Left ventricle myocardium inferior (tissue), 1 donor: ENCODE results near the gene EPN2. TPM values are rescaled to one million over a fixed set of nuclear protein-coding genes. Genes with fewer than 3 reads are reported as not detected.

Experiments used
- DNase-seq: peaks from one replicate; pipeline ENCODE4 v3.0.0-alpha.2; 2020
- H3K27ac ChIP-seq: fragments of 200-600 bp; replicated peaks from 2 replicates; pipeline ENCODE4 v1.8.0; 2021
- H3K27me3 ChIP-seq: fragments of 200-600 bp; 2 replicates; pipeline ENCODE4 v1.8.0; 2021; ENCODE audit warnings: low read depth
- H3K36me3 ChIP-seq: fragments of 200-600 bp; 2 replicates; pipeline ENCODE4 v1.8.0; 2021
- H3K4me1 ChIP-seq: fragments of 200-600 bp; 2 replicates; pipeline ENCODE4 v1.8.0; 2021
- H3K4me3 ChIP-seq: fragments of 200-600 bp; 2 replicates; pipeline ENCODE4 v1.8.0; 2021; ENCODE audit warnings: mild to moderate bottlenecking, moderate library complexity
- H3K9me3 ChIP-seq: fragments of 200-600 bp; replicated peaks from 2 replicates; pipeline ENCODE4 v1.8.0; 2021
- CTCF ChIP-seq: fragments of 200-600 bp; IDR thresholded peaks from 2 replicates; pipeline ENCODE4 v1.8.0; 2021; ENCODE audit warnings: antibody characterized with exemption, mild to moderate bottlenecking, borderline replicate concordance
- intact Hi-C: fragments of 100-400 bp; cut with micrococcal nuclease; formaldehyde crosslinking; loops from one replicate; pipeline ENCODE4 v1.11.0; 2022
- total RNA-seq: library from RNA; stranded (reverse); fragmentation: NEBNext Ultra II Directional; extraction: Animal tissue kit (Norgen Biotek cat#: 25700); gene quantifications from one replicate; pipeline ENCODE4 v1.2.1, GENCODE V29; 2021
- donor health status: DM: no; HTN: yes; CAD: no; lungs with severe emphysema.

The EPN2 gene
- total RNA-seq, 1 donor from 2014 or later = 71.7 TPM

- peak; percentile 71 for DNase-seq
- TF ChIP-seq CTCF = no peak
- peak overlapping the region; percentile 81 for H3K27ac ChIP-seq
- no peaks in the 10 kb centered on the region for H3K9me3 ChIP-seq
- peaks cover 31% of the 10 kb centered on the region for H3K4me1 ChIP-seq
- intact Hi-C loops = no loop called here
- H3K36me3 ChIP-seq = no peaks in the 10 kb centered on the region
- H3K4me3 ChIP-seq = no peak overlapping the region
- H3K27me3 ChIP-seq = no peaks in the 10 kb centered on the region
Observed at GRCh38 chr17:19370493-19370960, 133.4 kb downstream of the EPN2 start.

GRCh38 chr17:19371259-19372010, 134.3 kb downstream of the EPN2 start:
- Histone ChIP-seq H3K4me1 (peaks cover 31% of the 10 kb centered on the region), H3K27me3 (no peaks in the 10 kb centered on the region), H3K9me3 (no peaks in the 10 kb centered on the region), H3K36me3 (no peaks in the 10 kb centered on the region), H3K27ac (peak overlapping the region; percentile 81), H3K4me3 (no peak overlapping the region)
- TF ChIP-seq CTCF = no peak
- intact Hi-C loops = no loop called here
- no peak for DNase-seq

DNA sequence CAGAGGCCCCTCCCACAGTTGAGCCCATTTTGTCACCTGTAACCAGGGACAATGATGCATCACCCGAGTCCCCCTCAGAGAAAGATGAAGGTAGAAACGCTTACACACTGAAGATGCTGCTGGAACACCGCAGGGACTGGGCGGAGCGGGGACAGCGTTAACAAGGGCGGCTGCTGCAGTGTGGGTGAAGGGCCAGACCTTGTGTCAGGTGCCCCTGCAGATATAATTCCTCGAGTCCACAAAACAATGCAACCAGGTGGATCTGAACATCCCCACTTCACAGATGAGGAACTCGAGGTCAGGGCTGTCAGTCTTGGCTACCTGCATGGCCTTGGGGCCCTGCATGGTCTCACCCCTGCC, 134.8 kb downstream of the EPN2 start:
- DNase-seq = no peak
- peaks cover 37% of the 10 kb centered on the region for H3K4me1 ChIP-seq
- TF ChIP-seq CTCF = no peak
- intact Hi-C loops = no loop called here
- H3K4me3 ChIP-seq = no peak overlapping the region
- no peaks in the 10 kb centered on the region for H3K9me3 ChIP-seq
- H3K36me3 ChIP-seq = no peaks in the 10 kb centered on the region
- no peaks in the 10 kb centered on the region for H3K27me3 ChIP-seq
- peak overlapping the region; percentile 81 for H3K27ac ChIP-seq

DNA sequence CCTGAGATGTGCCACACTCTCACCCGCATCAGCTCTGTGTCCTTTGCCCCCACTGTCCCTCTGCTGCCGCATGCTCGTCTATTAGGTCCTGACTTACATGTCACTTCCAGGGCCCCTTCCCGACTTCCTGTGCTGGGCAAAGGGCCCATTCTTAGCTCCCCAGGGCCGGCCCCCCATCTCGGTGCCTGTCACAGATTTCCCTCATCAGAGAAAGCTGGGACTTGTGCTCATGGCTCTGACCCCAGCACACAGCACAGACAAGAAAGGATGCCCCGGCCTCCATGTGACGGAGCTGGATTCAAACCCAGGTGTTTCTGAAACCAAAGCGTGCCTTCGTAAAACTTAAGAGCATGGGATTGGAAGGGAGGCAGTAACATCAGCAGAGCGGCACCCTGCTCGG, 135.3 kb downstream of the EPN2 start:
- no peak for TF ChIP-seq CTCF
- H3K4me1 ChIP-seq = peaks cover 41% of the 10 kb centered on the region
- intact Hi-C loops = no loop called here
- H3K4me3 ChIP-seq = no peak overlapping the region
- no peaks in the 10 kb centered on the region for H3K9me3 ChIP-seq
- H3K36me3 ChIP-seq = no peaks in the 10 kb centered on the region
- no peak for DNase-seq
- no peaks in the 10 kb centered on the region for H3K27me3 ChIP-seq
- H3K27ac ChIP-seq = no peak overlapping the region

GRCh38 chr17:19372866-19373504, 135.8 kb downstream of the EPN2 start:
- no peaks in the 10 kb centered on the region for H3K9me3 ChIP-seq
- peaks cover 41% of the 10 kb centered on the region for H3K4me1 ChIP-seq
- no peak for DNase-seq
- intact Hi-C loops = no loop called here
- H3K27me3 ChIP-seq = no peaks in the 10 kb centered on the region
- TF ChIP-seq CTCF = no peak
- H3K27ac ChIP-seq = no peak overlapping the region
- H3K4me3 ChIP-seq = no peak overlapping the region
- H3K36me3 ChIP-seq = no peaks in the 10 kb centered on the region
